Hepatocyte (in vitro differentiated cells): ENCODE data around the gene PRELID3B. TPM values are rescaled to one million over a fixed set of nuclear protein-coding genes. Genes with fewer than 3 reads are reported as not detected.

Source experiments
- DNase-seq: peaks from one replicate; pipeline ENCODE4 v3.0.0-alpha.2; 2016; ENCODE audit warnings: low spot score
- H2AFZ ChIP-seq: fragments of 200-600 bp; sonication (generic); 2 replicates; pipeline ENCODE4 v1.6.0; 2016; ENCODE audit warnings: antibody characterized with exemption, mild to moderate bottlenecking
- H3K27ac ChIP-seq: fragments of 200-600 bp; sonication (generic); 2 replicates; pipeline ENCODE4 v1.5.1; 2016; ENCODE audit warnings: mild to moderate bottlenecking
- H3K27me3 ChIP-seq: fragments of 200-600 bp; sonication (generic); 2 replicates; pipeline ENCODE4 v1.6.1; 2016
- H3K36me3 ChIP-seq: fragments of 200-600 bp; sonication (generic); replicated peaks from 2 replicates; pipeline ENCODE4 v1.5.1; 2016; ENCODE audit warnings: low read depth; ENCODE audit not compliant: insufficient read depth
- H3K4me1 ChIP-seq: fragments of 200-600 bp; sonication (generic); 2 replicates; pipeline ENCODE4 v1.5.1; 2016; ENCODE audit warnings: mild to moderate bottlenecking, moderate library complexity; ENCODE audit not compliant: insufficient read depth
- H3K4me2 ChIP-seq: fragments of 200-600 bp; sonication (generic); 2 replicates; pipeline ENCODE4 v1.6.0; 2016
- H3K4me3 ChIP-seq: fragments of 200-600 bp; sonication (generic); 2 replicates; pipeline ENCODE4 v1.5.1; 2016; ENCODE audit warnings: mild to moderate bottlenecking
- H3K79me2 ChIP-seq: fragments of 200-600 bp; sonication (generic); 2 replicates; pipeline ENCODE4 v1.6.0; 2017; ENCODE audit warnings: mild to moderate bottlenecking
- H3K9me2 ChIP-seq: fragments of 200-600 bp; sonication (generic); replicated peaks from 2 replicates; pipeline ENCODE4 v1.6.0; 2017; ENCODE audit warnings: mild to moderate bottlenecking; ENCODE audit not compliant: insufficient read depth
- H3K9me3 ChIP-seq: fragments of 200-600 bp; sonication (generic); 2 replicates; pipeline ENCODE4 v1.5.1; 2016; ENCODE audit warnings: low read depth, mild to moderate bottlenecking
- H4K20me1 ChIP-seq: fragments of 200-600 bp; sonication (generic); 2 replicates; pipeline ENCODE4 v1.6.0; 2016; ENCODE audit warnings: mild to moderate bottlenecking; ENCODE audit not compliant: insufficient read depth, poor library complexity, severe bottlenecking
- CTCF ChIP-seq: fragments of 200-600 bp; sonication (generic); IDR thresholded peaks from 2 replicates; pipeline ENCODE4 v1.5.1; 2016; ENCODE audit warnings: antibody characterized with exemption, mild to moderate bottlenecking; ENCODE audit not compliant: poor library complexity
- EZH2 ChIP-seq: fragments of 200-600 bp; sonication (generic); IDR thresholded peaks from 2 replicates; pipeline ENCODE4 v1.6.1; 2016; ENCODE audit warnings: antibody characterized with exemption, mild to moderate bottlenecking, borderline replicate concordance
- EZH2phosphoT487 ChIP-seq: fragments of 200-600 bp; sonication (generic); IDR thresholded peaks from one replicate; pipeline ENCODE4 v1.6.1; 2018; ENCODE audit warnings: antibody characterized with exemption, mild to moderate bottlenecking, low read depth, moderate library complexity; ENCODE audit not compliant: unreplicated experiment, severe bottlenecking
- WGBS: methylation state at CpG from one replicate; pipeline ENCODE4 v1.1.6; 2016; ENCODE audit warnings: low lambda C conversion rate; ENCODE audit errors: missing lambda C conversion rate; 5-methylcytosine and 5-hydroxymethylcytosine counted together
- polyA plus RNA-seq: library from polyadenylated mRNA; unstranded; fragments of >200 nt; fragmentation: Nextera tagmentation; extraction: Ambion mirVana; gene quantifications from 2 replicates; pipeline ENCODE4 v1.2.1, GENCODE V29; 2016
- total RNA-seq: library from RNA; depleted of rRNA; stranded (reverse); fragments of >200 nt; gene quantifications from 2 replicates; pipeline ENCODE4 v1.2.3, GENCODE V29; 2014

The PRELID3B gene
- total and polyA plus RNA-seq, 2 experiments from 2014 or later, result 38.2 to 75.7 TPM

GRCh38 chr20:59002874-59003399 lies 39.6 kb downstream of the PRELID3B start:
- Histone ChIP-seq H3K4me2 (no peak overlapping the region), H2AFZ (no peak overlapping the region), H3K4me3 (no peak overlapping the region), H3K9me3 (no peaks in the 10 kb centered on the region), H3K27ac (no peak overlapping the region), H3K79me2 (peaks cover 12% of the 10 kb centered on the region), H3K9me2 (no peaks in the 10 kb centered on the region), H4K20me1 (no peaks in the 10 kb centered on the region), H3K36me3 (no peaks in the 10 kb centered on the region), H3K4me1 (peaks cover 15% of the 10 kb centered on the region), H3K27me3 (no peaks in the 10 kb centered on the region)
- 95% methylated on average over 17 of the region's 17 CpGs for WGBS
- DNase-seq, result no peak
- no peak for TF ChIP-seq EZH2

- TF ChIP-seq CTCF (no peak), EZH2phosphoT487 (no peak), EZH2 (no peak)
- Histone ChIP-seq H3K4me1 (peaks cover 12% of the 10 kb centered on the region), H4K20me1 (no peaks in the 10 kb centered on the region), H3K4me3 (no peak overlapping the region), H3K9me2 (no peaks in the 10 kb centered on the region), H3K36me3 (no peaks in the 10 kb centered on the region), H2AFZ (no peak overlapping the region), H3K27ac (no peak overlapping the region), H3K79me2 (peaks cover 12% of the 10 kb centered on the region), H3K4me2 (no peak overlapping the region), H3K27me3 (no peaks in the 10 kb centered on the region), H3K9me3 (no peaks in the 10 kb centered on the region)
- DNase-seq, result no peak
- 82% methylated on average over 8 of the region's 8 CpGs for WGBS
Observed at GRCh38 chr20:59002388-59002787, 40.2 kb downstream of the PRELID3B start.

- 95% methylated on average over 27 of the region's 27 CpGs for WGBS
- Histone ChIP-seq H2AFZ (no peak overlapping the region), H3K9me3 (no peaks in the 10 kb centered on the region), H3K36me3 (no peaks in the 10 kb centered on the region), H3K4me2 (no peak overlapping the region), H3K4me3 (no peak overlapping the region), H3K4me1 (peaks cover 9% of the 10 kb centered on the region), H3K79me2 (peaks cover 10% of the 10 kb centered on the region), H3K27me3 (no peaks in the 10 kb centered on the region), H3K9me2 (no peaks in the 10 kb centered on the region), H3K27ac (no peak overlapping the region), H4K20me1 (no peaks in the 10 kb centered on the region)
- no peak for TF ChIP-seq CTCF
- TF ChIP-seq EZH2phosphoT487, result no peak
- no peak for DNase-seq
Observed at GRCh38 chr20:59001449-59002171, 41.0 kb downstream of the PRELID3B start.

GRCh38 chr20:59001068-59001448 lies 41.5 kb downstream of the PRELID3B start:
- no peak overlapping the region for H3K4me3 ChIP-seq
- no peaks in the 10 kb centered on the region for H3K36me3 ChIP-seq
- H3K4me1 ChIP-seq, result peaks cover 3% of the 10 kb centered on the region
- peaks cover 5% of the 10 kb centered on the region for H3K79me2 ChIP-seq
- TF ChIP-seq EZH2phosphoT487 (no peak), CTCF (no peak), EZH2 (no peak)
- H2AFZ ChIP-seq, result no peak overlapping the region
- no peaks in the 10 kb centered on the region for H3K9me3 ChIP-seq
- no peaks in the 10 kb centered on the region for H3K27me3 ChIP-seq
- H4K20me1 ChIP-seq, result no peaks in the 10 kb centered on the region
- no peak overlapping the region for H3K27ac ChIP-seq
- 93% methylated on average over 13 of the region's 13 CpGs for WGBS
- H3K9me2 ChIP-seq, result no peaks in the 10 kb centered on the region
- H3K4me2 ChIP-seq, result no peak overlapping the region
- DNase-seq, result no peak
